Kidney epithelial cell (primary cell): ENCODE data around the gene ERCC6L2. TPM values are rescaled to one million over a fixed set of nuclear protein-coding genes. Genes with fewer than 3 reads are reported as not detected.

Experiments
- DNase-seq: peaks from one replicate; pipeline ENCODE4 v3.0.0-alpha.2; 2010; ENCODE audit warnings: low read depth
- H3K27me3 ChIP-seq: 2 replicates; pipeline ENCODE4 v1.6.0; 2011; ENCODE audit warnings: low read length; ENCODE audit not compliant: control insufficient read depth, insufficient read depth
- H3K36me3 ChIP-seq: 2 replicates; pipeline ENCODE4 v1.5.1; 2011; ENCODE audit warnings: low read length; ENCODE audit not compliant: control insufficient read depth, insufficient read depth
- H3K4me3 ChIP-seq: 2 replicates; pipeline ENCODE4 v1.5.1; 2011; ENCODE audit warnings: low read depth, mild to moderate bottlenecking, control low read depth, low read length
- CTCF ChIP-seq: IDR thresholded peaks from 2 replicates; pipeline ENCODE4 v1.5.1; 2011; ENCODE audit warnings: mild to moderate bottlenecking, moderate library complexity, low read length, control low read depth, inconsistent platforms; ENCODE audit not compliant: insufficient read depth, poor library complexity, severe bottlenecking
- total RNA-seq: library from RNA; depleted of rRNA; stranded (reverse); fragments of >200 nt; gene quantifications from 2 replicates; pipeline ENCODE4 v1.2.3, GENCODE V29; 2015

ERCC6L2 gene
- total RNA-seq, 1 donor from 2014 or later, result 50.8 TPM

DNA sequence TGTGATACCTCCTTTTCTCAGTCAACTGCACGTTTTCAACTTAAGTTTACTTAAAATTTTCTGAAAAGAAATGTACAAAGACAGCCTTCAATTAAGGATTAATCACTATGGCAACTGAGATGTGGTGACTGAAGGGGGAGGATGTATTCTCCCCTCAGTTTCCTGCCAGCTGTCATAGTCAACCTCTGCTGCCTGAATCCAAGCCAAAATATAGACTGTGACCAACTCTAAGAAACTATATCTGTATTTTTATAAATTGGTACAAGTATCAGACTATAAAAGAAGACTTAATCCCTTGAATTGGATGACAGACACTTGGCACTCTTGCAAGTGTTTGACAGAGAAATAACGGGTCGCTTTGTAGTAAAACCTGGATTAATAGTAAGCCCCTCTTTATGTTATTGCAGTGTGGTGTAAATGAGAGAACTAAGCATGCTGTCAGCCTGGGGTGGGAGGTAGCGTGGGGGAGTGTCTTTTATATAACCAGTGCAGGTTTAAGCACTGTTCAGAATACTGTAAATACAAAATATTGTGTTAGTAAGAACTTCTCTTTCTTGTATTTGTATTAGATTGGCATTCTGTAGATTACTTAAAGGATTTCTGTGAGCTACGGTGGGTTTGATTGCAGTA is 106.4 kb downstream of the ERCC6L2 start:
- DNase-seq, result no peak
- TF ChIP-seq CTCF, result no peak
- no peaks in the 10 kb centered on the region for H3K27me3 ChIP-seq
- H3K36me3 ChIP-seq, result no peaks in the 10 kb centered on the region
- H3K4me3 ChIP-seq, result no peak overlapping the region

DNA sequence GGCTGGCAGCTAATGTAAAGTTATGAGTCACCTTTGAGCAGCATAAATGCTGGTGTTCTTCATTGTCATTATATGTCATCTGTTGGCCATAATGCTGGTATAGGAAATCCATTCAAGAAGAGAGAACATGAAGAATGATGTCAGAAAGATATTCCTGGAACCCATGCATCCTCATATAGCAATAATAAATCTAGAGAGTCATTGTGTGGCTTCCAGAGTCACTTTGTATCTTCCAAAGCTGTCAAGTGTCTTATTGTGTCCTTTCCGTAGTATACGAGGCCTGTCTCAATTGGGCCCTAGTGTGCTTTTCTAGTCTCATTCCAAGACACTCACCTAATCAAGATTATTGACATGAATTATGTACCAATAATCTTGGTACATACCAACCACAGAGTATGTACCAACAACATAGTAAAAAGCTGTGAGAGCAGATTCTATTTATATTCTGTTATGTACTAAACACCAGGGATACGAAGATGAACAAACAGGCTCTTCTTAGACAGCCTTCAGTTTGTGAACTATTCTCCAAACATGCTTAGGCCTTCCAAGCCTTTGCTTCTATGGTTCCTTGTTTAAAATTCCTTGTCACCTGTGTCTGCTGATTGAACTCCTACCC is 110.1 kb downstream of the ERCC6L2 start:
- H3K27me3 ChIP-seq, result no peaks in the 10 kb centered on the region
- no peak for DNase-seq
- H3K36me3 ChIP-seq, result no peaks in the 10 kb centered on the region
- TF ChIP-seq CTCF, result no peak
- no peak overlapping the region for H3K4me3 ChIP-seq

GRCh38 chr9:95989297-95989696 is 113.8 kb downstream of the ERCC6L2 start:
- no peaks in the 10 kb centered on the region for H3K27me3 ChIP-seq
- no peak for DNase-seq
- H3K36me3 ChIP-seq, result no peaks in the 10 kb centered on the region
- H3K4me3 ChIP-seq, result no peak overlapping the region
- no peak for TF ChIP-seq CTCF

- Histone ChIP-seq H3K4me3 (no peak overlapping the region), H3K27me3 (no peaks in the 10 kb centered on the region), H3K36me3 (no peaks in the 10 kb centered on the region)
- DNase-seq, result no peak
- TF ChIP-seq CTCF, result no peak
Observed at GRCh38 chr9:95991326-95991725, 115.8 kb downstream of the ERCC6L2 start.

DNA sequence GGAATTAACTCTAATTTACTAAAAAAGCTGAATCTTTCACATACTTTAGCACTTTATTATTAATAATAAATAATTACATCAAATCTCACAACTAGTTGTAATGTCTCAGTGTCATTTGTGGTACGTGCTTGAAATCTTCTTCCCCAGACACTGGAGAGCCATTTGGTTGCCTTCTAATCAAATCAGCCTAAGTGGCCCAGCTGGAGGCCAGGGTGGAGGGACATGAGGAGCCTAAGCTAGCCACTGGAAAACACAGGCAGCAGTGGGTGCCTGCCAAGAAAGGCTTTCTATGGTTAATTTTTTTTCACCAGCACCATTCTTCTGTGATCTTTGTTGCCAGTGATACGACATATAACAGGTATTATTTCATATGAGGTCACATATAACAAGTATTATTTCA is 117.0 kb downstream of the ERCC6L2 start:
- H3K4me3 ChIP-seq, result no peak overlapping the region
- no peak for TF ChIP-seq CTCF
- H3K27me3 ChIP-seq, result no peaks in the 10 kb centered on the region
- no peak for DNase-seq
- H3K36me3 ChIP-seq, result no peaks in the 10 kb centered on the region

- no peak for TF ChIP-seq CTCF
- no peak for DNase-seq
- Histone ChIP-seq H3K4me3 (no peak overlapping the region), H3K36me3 (no peaks in the 10 kb centered on the region), H3K27me3 (no peaks in the 10 kb centered on the region)
Observed at GRCh38 chr9:95993337-95993736, 117.8 kb downstream of the ERCC6L2 start.
